GM23338 (cell line): Measurements from ENCODE around the gene B4GALT2. TPM values are rescaled to one million over a fixed set of nuclear protein-coding genes. Genes with fewer than 3 reads are reported as not detected.
A peak's percentile ranks its signal among the peaks of the same experiment; 100 is the strongest.

ENCODE experiments used
- ATAC-seq: fragments of 200-7000 bp; cut with Tn5 transposase; 3 replicates; pipeline ENCODE4 v1.9.1; 2020
- DNase-seq: peaks from one replicate; pipeline ENCODE4 v3.0.0-alpha.2; 2015; ENCODE audit warnings: low spot score
- H2AFZ ChIP-seq: fragments of 200-600 bp; sonication (generic); 2 replicates; pipeline ENCODE4 v1.8.0; 2016; ENCODE audit warnings: antibody characterized with exemption, mild to moderate bottlenecking, moderate library complexity
- H3F3A ChIP-seq: fragments of 200-600 bp; sonication (generic); replicated peaks from 2 replicates; pipeline ENCODE4 v1.8.0; 2017; ENCODE audit warnings: antibody characterized with exemption, mixed run types, low read depth
- H3K27ac ChIP-seq: fragments of 200-600 bp; sonication (generic); 2 replicates; pipeline ENCODE4 v1.6.1; 2016; ENCODE audit warnings: low read depth
- H3K27me3 ChIP-seq: fragments of 200-600 bp; sonication (generic); 2 replicates; pipeline ENCODE4 v1.8.0; 2016; ENCODE audit warnings: mild to moderate bottlenecking, mixed run types, moderate library complexity; ENCODE audit not compliant: insufficient read depth
- H3K36me3 ChIP-seq: fragments of 200-600 bp; sonication (generic); 2 replicates; pipeline ENCODE4 v1.8.0; 2016; ENCODE audit warnings: mild to moderate bottlenecking; ENCODE audit not compliant: insufficient read depth
- H3K4me1 ChIP-seq: fragments of 200-600 bp; sonication (generic); 2 replicates; pipeline ENCODE4 v1.8.0; 2016; ENCODE audit warnings: mild to moderate bottlenecking, moderate library complexity; ENCODE audit not compliant: insufficient read depth
- H3K4me2 ChIP-seq: fragments of 200-600 bp; sonication (generic); 2 replicates; pipeline ENCODE4 v1.7.1; 2017; ENCODE audit warnings: mixed run types
- H3K4me3 ChIP-seq: fragments of 200-600 bp; sonication (generic); 2 replicates; pipeline ENCODE4 v1.6.1; 2016; ENCODE audit warnings: mixed run types
- H3K79me2 ChIP-seq: fragments of 200-600 bp; sonication (generic); replicated peaks from 2 replicates; pipeline ENCODE4 v1.8.0; 2017; ENCODE audit warnings: mild to moderate bottlenecking; ENCODE audit not compliant: insufficient read depth
- H3K9me2 ChIP-seq: fragments of 200-600 bp; sonication (generic); 2 replicates; pipeline ENCODE4 v1.8.0; 2017; ENCODE audit not compliant: insufficient read depth
- H4K20me1 ChIP-seq: fragments of 200-600 bp; sonication (generic); replicated peaks from 2 replicates; pipeline ENCODE4 v1.8.0; 2017; ENCODE audit warnings: mild to moderate bottlenecking; ENCODE audit not compliant: insufficient read depth
- H3K27ac Mint-ChIP-seq: 2 replicates; pipeline ENCODE4 v1.8.0; 2020; ENCODE audit warnings: inconsistent platforms, mild to moderate bottlenecking, moderate library complexity, mixed read lengths
- H3K27me3 Mint-ChIP-seq: 3 replicates; pipeline ENCODE4 v1.8.0; 2022; ENCODE audit warnings: low read depth, mild to moderate bottlenecking, moderate library complexity, mixed read lengths, inconsistent platforms; ENCODE audit not compliant: insufficient read depth, poor library complexity
- H3K36me3 Mint-ChIP-seq: 3 replicates; pipeline ENCODE4 v1.8.0; 2021; ENCODE audit warnings: low read depth, mild to moderate bottlenecking, inconsistent platforms, moderate library complexity, mixed read lengths
- H3K4me1 Mint-ChIP-seq: 3 replicates; pipeline ENCODE4 v1.8.0; 2020; ENCODE audit warnings: mild to moderate bottlenecking, inconsistent platforms, mixed read lengths
- H3K4me3 Mint-ChIP-seq: 3 replicates; pipeline ENCODE4 v1.8.0; 2021; ENCODE audit warnings: moderate library complexity, mild to moderate bottlenecking, inconsistent platforms, mixed read lengths
- H3K9me3 Mint-ChIP-seq: 3 replicates; pipeline ENCODE4 v1.8.0; 2020; ENCODE audit warnings: moderate library complexity, mild to moderate bottlenecking, inconsistent platforms, mixed read lengths
- CREB1 ChIP-seq: fragments of 250-450 bp; sonication (Bioruptor Pico); IDR thresholded peaks from 2 replicates; pipeline ENCODE4 v1.5.0; 2020; ENCODE audit warnings: low read depth, mild to moderate bottlenecking, moderate library complexity
- ETS1 ChIP-seq: IDR thresholded peaks from 2 replicates; pipeline ENCODE4 v1.6.1; 2016; ENCODE audit warnings: antibody characterized with exemption
- EZH2 ChIP-seq: fragments of 200-600 bp; sonication (generic); IDR thresholded peaks from one replicate; pipeline ENCODE4 v1.8.0; 2017; ENCODE audit warnings: antibody characterized with exemption, mild to moderate bottlenecking, low read depth; ENCODE audit not compliant: unreplicated experiment
- EZH2phosphoT487 ChIP-seq: fragments of 200-600 bp; sonication (generic); IDR thresholded peaks from one replicate; pipeline ENCODE4 v1.8.1; 2018; ENCODE audit warnings: antibody characterized with exemption; ENCODE audit not compliant: unreplicated experiment
- NANOG ChIP-seq: IDR thresholded peaks from 2 replicates; pipeline ENCODE4 v1.6.1; 2016; ENCODE audit warnings: antibody characterized with exemption, borderline replicate concordance
- POLR2AphosphoS5 ChIP-seq: IDR thresholded peaks from 2 replicates; pipeline ENCODE4 v1.6.1; 2016; ENCODE audit warnings: antibody characterized with exemption, low read depth
- REST ChIP-seq: IDR thresholded peaks from one replicate; pipeline ENCODE4 v1.6.1; 2018; ENCODE audit warnings: antibody characterized with exemption; ENCODE audit not compliant: unreplicated experiment
- STAT1 ChIP-seq: IDR thresholded peaks from one replicate; pipeline ENCODE4 v1.6.1; 2016; ENCODE audit warnings: antibody characterized with exemption; ENCODE audit not compliant: unreplicated experiment
- ZNF114 ChIP-seq: fragments of 250-450 bp; sonication (Bioruptor Pico); IDR thresholded peaks from 2 replicates; pipeline ENCODE4 v1.5.0; 2020; ENCODE audit warnings: mild to moderate bottlenecking, moderate library complexity
- ZNF331 ChIP-seq: fragments of 250-450 bp; sonication (Bioruptor Pico); IDR thresholded peaks from 2 replicates; pipeline ENCODE4 v1.5.0; 2020; ENCODE audit warnings: low read depth, mild to moderate bottlenecking, moderate library complexity
- ZNF462 ChIP-seq: fragments of 250-450 bp; sonication (Bioruptor Pico); IDR thresholded peaks from 2 replicates; pipeline ENCODE4 v1.5.0; 2020; ENCODE audit warnings: mild to moderate bottlenecking, moderate library complexity
- polyA plus RNA-seq: library from polyadenylated mRNA; unstranded; fragments of >200 nt; fragmentation: Nextera tagmentation; extraction: Ambion mirVana; gene quantifications from 2 replicates; pipeline ENCODE4 v1.2.1, GENCODE V29; 2016
- total RNA-seq: library from RNA; depleted of rRNA; stranded (reverse); fragments of >200 nt; shearing (Covaris generic); gene quantifications from 2 replicates; pipeline ENCODE4 v1.2.3, GENCODE V29; 2014

The B4GALT2 gene
- total and polyA plus RNA-seq, 2 experiments from 2014 or later: 22.4 to 63.1 TPM

- ATAC-seq (no peak), DNase-seq (no peak)
- peaks cover 3% of the 10 kb centered on the region; the same call in 1 of the 2 replicates for H3K4me1 ChIP-seq
- no peak overlapping the region for H3K27ac ChIP-seq
- Mint-ChIP-seq H3K9me3 (no peaks in the 10 kb centered on the region), H3K36me3 (no peaks in the 10 kb centered on the region; the same call in 2 of the 3 replicates), H3K4me1 (peaks cover 14% of the 10 kb centered on the region), H3K27me3 (peaks cover 16% of the 10 kb centered on the region), H3K27ac (0 out of 2 replicates have a peak overlapping the region, but pooled peaks have one; percentile 23), H3K4me3 (peak overlapping the region; percentile 11; the same call in 1 of the 3 replicates)
- H3F3A ChIP-seq: no peaks in the 10 kb centered on the region
- no peaks in the 10 kb centered on the region for H3K27me3 ChIP-seq
- no peak overlapping the region for H3K4me3 ChIP-seq
- H3K36me3 ChIP-seq: no peaks in the 10 kb centered on the region
- TF ChIP-seq CREB1 (CRISPR knock-in tag) (no peak), STAT1 (no peak), EZH2 (no peak), ZNF114 (CRISPR knock-in tag) (no peak), ZNF331 (CRISPR knock-in tag) (no peak), POLR2AphosphoS5 (no peak), ETS1 (no peak), EZH2phosphoT487 (no peak), NANOG (no peak), ZNF462 (CRISPR knock-in tag) (no peak), REST (no peak)
- H2AFZ ChIP-seq: no peak overlapping the region
- no peaks in the 10 kb centered on the region for H3K9me2 ChIP-seq
- H3K79me2 ChIP-seq: peaks cover 4% of the 10 kb centered on the region; the same call in 1 of the 2 replicates
- no peaks in the 10 kb centered on the region; the same call in 1 of the 2 replicates for H4K20me1 ChIP-seq
- H3K4me2 ChIP-seq: no peak overlapping the region; the same call in 1 of the 2 replicates
Measured at GRCh38 chr1:43953361-43953760, 25.6 kb upstream of the B4GALT2 start.
